Osteoblast (primary cell): ENCODE measurements around the gene PLCG2. TPM values are rescaled to one million over a fixed set of nuclear protein-coding genes. Genes with fewer than 3 reads are reported as not detected.

Experiments
- DNase-seq: peaks from one replicate; pipeline ENCODE4 v3.0.0; 2011; ENCODE audit warnings: low spot score, mixed read lengths; ENCODE audit not compliant: insufficient read length; ENCODE audit errors: missing footprints
- H2AFZ ChIP-seq: 2 replicates; pipeline ENCODE4 v1.6.0; 2011; ENCODE audit warnings: mild to moderate bottlenecking, low read length
- H3K27ac ChIP-seq: 2 replicates; pipeline ENCODE4 v1.5.1; 2011; ENCODE audit warnings: mild to moderate bottlenecking, low read depth, low read length, moderate library complexity
- H3K27me3 ChIP-seq: 2 replicates; pipeline ENCODE4 v1.6.0; 2012; ENCODE audit warnings: mild to moderate bottlenecking, control low read depth, inconsistent platforms, low read length, moderate library complexity; ENCODE audit not compliant: insufficient read depth
- H3K36me3 ChIP-seq: 2 replicates; pipeline ENCODE4 v1.5.1; 2011; ENCODE audit warnings: mild to moderate bottlenecking, low read length, control low read depth, moderate library complexity; ENCODE audit not compliant: insufficient read depth
- H3K4me1 ChIP-seq: 2 replicates; pipeline ENCODE4 v1.5.1; 2011; ENCODE audit warnings: mild to moderate bottlenecking, low read length, control low read depth, moderate library complexity; ENCODE audit not compliant: insufficient read depth
- H3K4me2 ChIP-seq: 2 replicates; pipeline ENCODE4 v1.6.0; 2011; ENCODE audit warnings: mild to moderate bottlenecking, low read length; ENCODE audit not compliant: insufficient read depth
- H3K4me3 ChIP-seq: fragments of 200-600 bp; sonication (generic); 3 replicates; pipeline ENCODE4 v1.5.1; 2012; ENCODE audit warnings: mild to moderate bottlenecking, low read length, inconsistent platforms; ENCODE audit not compliant: insufficient read depth
- H3K79me2 ChIP-seq: 2 replicates; pipeline ENCODE4 v1.6.0; 2012; ENCODE audit warnings: mild to moderate bottlenecking, low read length, control low read depth, inconsistent platforms; ENCODE audit not compliant: insufficient read depth
- H3K9me3 ChIP-seq: 2 replicates; pipeline ENCODE4 v1.5.1; 2011; ENCODE audit warnings: low read depth, low read length, control low read depth
- H4K20me1 ChIP-seq: 2 replicates; pipeline ENCODE4 v1.6.0; 2012; ENCODE audit warnings: mild to moderate bottlenecking, low read length, control low read depth; ENCODE audit not compliant: insufficient read depth
- total RNA-seq: library from RNA; depleted of rRNA; stranded (reverse); fragments of >200 nt; gene quantifications from 2 replicates; pipeline ENCODE4 v1.2.3, GENCODE V29; 2012
- TF ChIP-seq, protein P1 (sequence below): IDR thresholded peaks from 2 replicates; pipeline ENCODE4 v1.5.1; 2011; ENCODE audit warnings: mild to moderate bottlenecking, low read depth, low read length, moderate library complexity; ENCODE audit errors: extremely low read depth

PLCG2 gene
- total RNA-seq, 1 donor: 1.1 TPM

DNA sequence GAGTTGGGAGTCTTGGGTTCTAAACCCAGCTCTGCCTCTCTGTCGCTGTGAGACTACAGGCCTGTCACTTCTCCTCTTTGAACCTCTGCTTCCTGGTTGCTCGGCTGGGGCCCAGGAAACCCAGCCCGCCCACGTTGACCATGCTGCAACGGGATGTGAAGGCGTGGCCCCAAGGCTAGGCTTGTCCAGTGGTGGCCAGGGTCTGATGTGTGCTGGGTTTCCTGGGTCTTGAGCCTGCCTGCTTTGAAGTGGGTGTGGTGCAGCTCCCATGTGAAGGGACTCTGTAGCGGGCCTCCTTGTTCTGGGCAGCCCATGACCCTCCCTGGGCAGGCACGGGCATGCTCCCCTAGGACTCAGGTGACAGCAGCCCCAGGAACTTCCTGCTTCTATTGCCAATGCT lies 149.9 kb downstream of the PLCG2 start:
- Histone ChIP-seq H3K27ac (no peak overlapping the region), H2AFZ (no peak overlapping the region), H3K4me2 (no peak overlapping the region), H3K4me1 (no peaks in the 10 kb centered on the region), H3K36me3 (no peaks in the 10 kb centered on the region), H4K20me1 (no peaks in the 10 kb centered on the region), H3K9me3 (no peaks in the 10 kb centered on the region), H3K4me3 (no peak overlapping the region), H3K27me3 (no peaks in the 10 kb centered on the region), H3K79me2 (no peaks in the 10 kb centered on the region)
- TF ChIP-seq, protein P1, sequence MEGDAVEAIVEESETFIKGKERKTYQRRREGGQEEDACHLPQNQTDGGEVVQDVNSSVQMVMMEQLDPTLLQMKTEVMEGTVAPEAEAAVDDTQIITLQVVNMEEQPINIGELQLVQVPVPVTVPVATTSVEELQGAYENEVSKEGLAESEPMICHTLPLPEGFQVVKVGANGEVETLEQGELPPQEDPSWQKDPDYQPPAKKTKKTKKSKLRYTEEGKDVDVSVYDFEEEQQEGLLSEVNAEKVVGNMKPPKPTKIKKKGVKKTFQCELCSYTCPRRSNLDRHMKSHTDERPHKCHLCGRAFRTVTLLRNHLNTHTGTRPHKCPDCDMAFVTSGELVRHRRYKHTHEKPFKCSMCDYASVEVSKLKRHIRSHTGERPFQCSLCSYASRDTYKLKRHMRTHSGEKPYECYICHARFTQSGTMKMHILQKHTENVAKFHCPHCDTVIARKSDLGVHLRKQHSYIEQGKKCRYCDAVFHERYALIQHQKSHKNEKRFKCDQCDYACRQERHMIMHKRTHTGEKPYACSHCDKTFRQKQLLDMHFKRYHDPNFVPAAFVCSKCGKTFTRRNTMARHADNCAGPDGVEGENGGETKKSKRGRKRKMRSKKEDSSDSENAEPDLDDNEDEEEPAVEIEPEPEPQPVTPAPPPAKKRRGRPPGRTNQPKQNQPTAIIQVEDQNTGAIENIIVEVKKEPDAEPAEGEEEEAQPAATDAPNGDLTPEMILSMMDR: no peak
- DNase-seq: no peak

GRCh38 chr16:81929841-81930240 lies 150.8 kb downstream of the PLCG2 start:
- Histone ChIP-seq H3K4me2 (no peak overlapping the region), H3K27ac (no peak overlapping the region), H3K27me3 (no peaks in the 10 kb centered on the region), H3K4me3 (no peak overlapping the region), H2AFZ (no peak overlapping the region), H3K9me3 (no peaks in the 10 kb centered on the region), H3K36me3 (no peaks in the 10 kb centered on the region), H4K20me1 (no peaks in the 10 kb centered on the region), H3K79me2 (no peaks in the 10 kb centered on the region), H3K4me1 (no peaks in the 10 kb centered on the region)
- no peak for DNase-seq
- TF ChIP-seq, protein P1: no peak

GRCh38 chr16:81931927-81932326 lies 152.8 kb downstream of the PLCG2 start:
- Histone ChIP-seq H3K27me3 (peaks cover 4% of the 10 kb centered on the region), H3K9me3 (no peaks in the 10 kb centered on the region), H2AFZ (no peak overlapping the region), H3K36me3 (no peaks in the 10 kb centered on the region), H4K20me1 (no peaks in the 10 kb centered on the region), H3K4me3 (no peak overlapping the region), H3K4me1 (no peaks in the 10 kb centered on the region), H3K4me2 (no peak overlapping the region), H3K79me2 (no peaks in the 10 kb centered on the region), H3K27ac (no peak overlapping the region)
- TF ChIP-seq, protein P1: no peak
- DNase-seq: no peak

DNA sequence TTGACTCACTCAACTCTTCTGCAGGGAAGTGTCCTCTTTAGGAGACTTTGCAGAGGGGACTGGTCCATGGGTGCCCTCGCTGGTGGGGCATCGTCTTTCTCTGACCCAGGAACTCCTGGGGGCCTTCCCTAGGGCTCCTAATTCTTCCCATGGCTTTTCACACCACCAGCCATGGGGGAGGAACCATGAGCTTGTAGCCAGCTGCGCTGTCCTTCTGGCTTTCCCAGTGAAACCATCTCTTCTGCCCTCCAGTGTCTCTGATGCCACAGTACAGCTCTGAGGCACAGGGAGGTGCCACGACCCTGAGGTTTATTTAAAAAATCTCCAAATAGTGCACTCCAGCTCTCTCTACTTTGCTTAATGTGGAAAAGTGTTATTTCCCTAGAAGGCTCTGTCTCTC lies 153.6 kb downstream of the PLCG2 start:
- Histone ChIP-seq H2AFZ (no peak overlapping the region), H3K4me3 (no peak overlapping the region), H3K4me2 (no peak overlapping the region), H3K27ac (no peak overlapping the region), H4K20me1 (no peaks in the 10 kb centered on the region), H3K9me3 (no peaks in the 10 kb centered on the region), H3K4me1 (no peaks in the 10 kb centered on the region), H3K27me3 (peaks cover 6% of the 10 kb centered on the region), H3K79me2 (no peaks in the 10 kb centered on the region), H3K36me3 (no peaks in the 10 kb centered on the region)
- TF ChIP-seq, protein P1: no peak
- no peak for DNase-seq
